Activated CD4-positive, alpha-beta memory T cell treated with anti-CD3 and anti-CD28 coated beads for 36 hours (primary cell): ENCODE measurements around the gene ARGLU1. TPM values are rescaled to one million over a fixed set of nuclear protein-coding genes. Genes with fewer than 3 reads are reported as not detected.

Experiments used
- CTCF ChIA-PET: fragments of 350-600 bp; sonication (Branson Sonifier 250); formaldehyde crosslinking; loops from one replicate; lab custom pipeline; 2021; ENCODE audit warnings: antibody characterized with exemption, inconsistent platforms; lab: Charles Lee
- POLR2A ChIA-PET: fragments of 350-600 bp; sonication (Branson Sonifier 250); formaldehyde crosslinking; loops from one replicate; lab custom pipeline; 2021; ENCODE audit warnings: antibody characterized with exemption; lab: Charles Lee
- DNase-seq: peaks from one replicate; pipeline ENCODE4 v3.0.0-alpha.2; 2020
- H3K27ac Mint-ChIP-seq: one replicate; pipeline ENCODE4 v1.8.0; 2021; ENCODE audit warnings: mixed read lengths
- H3K27me3 Mint-ChIP-seq: one replicate; pipeline ENCODE4 v1.8.0; 2021; ENCODE audit warnings: mixed read lengths
- H3K36me3 Mint-ChIP-seq: one replicate; pipeline ENCODE4 v1.8.0; 2021; ENCODE audit warnings: mixed read lengths
- H3K4me1 Mint-ChIP-seq: one replicate; pipeline ENCODE4 v1.8.0; 2021; ENCODE audit warnings: low read depth, mixed read lengths
- H3K4me3 Mint-ChIP-seq: one replicate; pipeline ENCODE4 v1.8.0; 2021; ENCODE audit warnings: mild to moderate bottlenecking, mixed read lengths
- H3K9me3 Mint-ChIP-seq: one replicate; pipeline ENCODE4 v1.8.0; 2021; ENCODE audit warnings: mixed read lengths
- intact Hi-C: fragments of 100-400 bp; cut with micrococcal nuclease; formaldehyde crosslinking; loops from one replicate; pipeline ENCODE4 v1.15.1; 2023
- total RNA-seq, 2 experiments: library from RNA; stranded (reverse); gene quantifications; one replicate each; pipeline ENCODE4 v1.2.3, GENCODE V29; 2021

Gene ARGLU1
- total RNA-seq, 2 experiments from 2014 or later: 81.0 to 87.1 TPM

DNA sequence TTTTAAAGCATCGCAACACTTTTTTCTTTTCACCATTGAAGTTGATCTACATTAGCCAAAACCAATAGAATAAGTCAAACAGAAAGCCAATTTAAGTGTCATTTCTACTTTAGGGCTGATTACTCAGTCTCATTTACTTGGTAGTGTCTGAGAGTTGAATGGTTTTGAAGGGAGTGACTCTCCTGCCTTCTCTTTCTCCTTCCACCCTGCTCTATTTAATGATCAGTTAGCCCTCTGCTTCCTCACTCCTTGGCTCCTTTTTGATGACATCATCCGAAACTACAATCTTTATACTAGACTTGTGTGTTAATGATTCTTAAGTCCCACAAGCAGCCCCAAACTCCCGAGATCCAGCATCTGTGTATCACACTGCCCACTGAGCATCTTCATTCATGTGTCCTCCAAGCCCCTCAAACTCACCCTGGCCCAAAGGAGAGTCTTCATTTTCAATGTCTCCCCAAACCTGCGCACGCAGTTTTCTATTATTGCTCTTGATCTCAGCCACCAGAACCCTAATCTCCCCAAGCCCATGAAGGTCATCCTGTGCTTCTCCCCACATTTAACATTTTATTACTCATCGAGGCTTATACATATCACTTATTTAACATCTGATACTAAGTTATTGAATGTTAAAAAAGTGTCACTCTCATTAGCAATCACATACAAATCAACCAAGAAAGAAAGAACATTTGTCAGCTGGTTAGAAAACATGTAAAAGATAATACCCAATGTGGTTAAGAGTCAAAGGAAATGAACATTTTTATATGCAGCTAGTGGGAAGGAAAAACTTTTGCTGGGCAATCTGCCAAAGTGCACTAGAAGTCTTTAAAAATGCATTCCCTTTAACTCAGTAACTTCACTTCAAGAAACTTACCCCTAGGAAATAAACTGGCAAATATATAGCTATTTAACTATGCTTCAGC lies 32.2 kb upstream of the ARGLU1 start:
- H3K36me3 Mint-ChIP-seq: no peaks in the 10 kb centered on the region
- DNase-seq: no peak
- intact Hi-C loops: no loop called here

DNA sequence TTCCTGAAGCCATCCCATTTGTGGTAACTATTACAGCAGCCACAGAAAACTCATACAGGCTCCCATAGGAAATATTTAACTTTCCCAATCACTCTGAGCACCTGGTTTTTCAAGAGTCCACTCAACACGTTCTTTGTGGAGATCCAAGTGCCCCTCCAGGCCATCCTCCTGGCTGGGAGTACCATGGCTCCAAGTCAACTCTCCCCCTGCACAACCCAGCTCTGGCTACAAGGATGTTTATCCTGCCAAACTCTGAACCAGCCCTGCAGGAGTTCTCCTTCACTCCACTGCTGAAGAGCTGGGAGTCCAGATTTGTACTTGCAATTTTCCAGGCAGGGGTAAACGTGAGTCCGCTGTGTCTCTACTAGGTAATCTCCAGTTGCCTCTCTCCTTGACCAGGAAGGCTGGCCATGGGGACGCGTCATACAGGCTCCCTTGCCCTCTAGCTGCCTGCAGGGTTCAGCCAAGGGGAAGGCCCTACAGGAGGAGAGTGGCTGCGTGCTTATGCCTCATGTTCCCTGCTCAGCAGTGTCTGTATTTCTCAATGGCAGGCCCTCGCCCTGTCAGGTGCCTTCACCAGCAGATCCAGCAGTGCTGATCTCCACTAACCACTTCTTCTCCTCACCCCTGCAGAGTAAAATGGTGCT lies 29.9 kb upstream of the ARGLU1 start:
- H3K4me1 Mint-ChIP-seq: peaks cover 11% of the 10 kb centered on the region
- ChIA-PET POLR2A (no interaction called here), CTCF (interaction anchor here (2.6 kb wide), 1 partner anchor 22 kb away, joined by 10 read pairs; no protein-coding TSS in a partner anchor)
- no peaks in the 10 kb centered on the region for H3K9me3 Mint-ChIP-seq
- H3K27me3 Mint-ChIP-seq: peaks cover 10% of the 10 kb centered on the region
- no peak for DNase-seq
- intact Hi-C loops: no loop called here
- no peak overlapping the region for H3K4me3 Mint-ChIP-seq
- no peaks in the 10 kb centered on the region for H3K36me3 Mint-ChIP-seq
- H3K27ac Mint-ChIP-seq: no peak overlapping the region

More for the DNA sequence above, 32.2 kb upstream of the ARGLU1 start:
- H3K4me3 Mint-ChIP-seq: no peak overlapping the region
- H3K27ac Mint-ChIP-seq: no peak overlapping the region
- ChIA-PET POLR2A (no interaction called here), CTCF (interaction anchor here (0.7 to 2.6 kb wide), 2 partner anchors 20 to 21 kb away, joined by 3 to 10 read pairs; no protein-coding TSS in a partner anchor)
- peaks cover 15% of the 10 kb centered on the region for H3K27me3 Mint-ChIP-seq
- H3K4me1 Mint-ChIP-seq: peaks cover 11% of the 10 kb centered on the region
- no peaks in the 10 kb centered on the region for H3K9me3 Mint-ChIP-seq

DNA sequence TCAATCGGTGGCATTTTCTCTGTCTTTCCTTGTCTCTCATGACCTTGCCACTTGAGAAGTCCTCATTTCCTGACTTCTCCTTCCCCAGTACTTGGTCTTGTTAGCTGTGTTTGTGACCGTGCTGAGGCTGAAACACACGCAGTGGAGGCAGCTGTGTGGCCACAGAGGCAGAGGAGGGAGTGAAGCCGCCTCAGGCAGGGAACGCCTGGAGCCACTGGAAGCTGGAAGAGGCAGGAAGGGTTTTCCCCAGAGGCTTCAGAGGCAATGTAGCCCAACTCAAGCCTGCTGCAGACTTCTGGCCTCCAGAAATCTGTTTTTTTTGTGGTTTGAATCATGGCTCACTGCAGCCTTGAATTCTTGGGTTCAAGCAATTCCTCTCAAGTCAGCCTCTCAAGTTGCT lies 29.2 kb upstream of the ARGLU1 start:
- Mint-ChIP-seq H3K27ac (no peak overlapping the region), H3K4me3 (no peak overlapping the region), H3K9me3 (no peaks in the 10 kb centered on the region), H3K4me1 (peaks cover 11% of the 10 kb centered on the region), H3K27me3 (peaks cover 11% of the 10 kb centered on the region), H3K36me3 (no peaks in the 10 kb centered on the region)
- DNase-seq: no peak
- CTCF ChIA-PET: interaction anchor here (2.6 kb wide), 1 partner anchor 23 kb away, joined by 10 read pairs; no protein-coding TSS in a partner anchor
- POLR2A ChIA-PET: no interaction called here
- intact Hi-C loops: no loop called here

DNA sequence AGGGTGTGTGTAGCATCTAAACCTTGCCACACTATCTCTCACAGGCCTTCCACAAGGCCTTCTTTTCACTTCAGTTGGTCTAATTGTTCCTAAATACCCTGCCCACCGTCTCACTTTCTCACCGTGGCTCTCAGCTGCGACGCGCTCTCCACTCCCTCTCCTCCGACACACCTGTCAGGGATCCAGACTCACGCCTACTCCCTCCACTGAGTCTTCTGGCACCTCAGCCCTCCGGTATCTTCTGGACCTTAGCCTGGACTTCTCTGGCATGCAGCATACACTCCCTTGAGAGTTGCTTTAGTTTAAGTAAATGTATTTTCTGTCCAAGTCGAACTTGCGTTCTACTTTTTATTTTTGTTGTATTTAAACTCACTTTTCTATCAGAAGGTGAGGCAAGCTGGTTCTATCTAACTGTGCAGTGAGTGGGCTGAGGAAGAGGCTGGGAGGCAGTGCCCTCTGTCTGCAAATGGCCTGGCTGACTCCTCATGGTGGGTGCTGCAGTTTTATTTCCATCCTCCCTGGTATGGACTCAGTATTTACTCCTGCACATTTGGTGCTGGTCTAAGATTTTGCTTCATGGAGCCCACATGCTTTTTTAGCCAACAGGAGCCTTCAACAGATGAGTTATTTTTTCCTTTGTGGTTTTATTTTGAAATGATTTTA lies 28.5 kb upstream of the ARGLU1 start:
- no peaks in the 10 kb centered on the region for H3K9me3 Mint-ChIP-seq
- CTCF ChIA-PET: interaction anchor here (1.6 kb wide), 1 partner anchor 23 kb away, joined by 7 read pairs; no protein-coding TSS in a partner anchor
- H3K4me1 Mint-ChIP-seq: peaks cover 11% of the 10 kb centered on the region
- no peaks in the 10 kb centered on the region for H3K36me3 Mint-ChIP-seq
- H3K27ac Mint-ChIP-seq: no peak overlapping the region
- intact Hi-C loops: no loop called here
- no peak for DNase-seq
- no peak overlapping the region for H3K4me3 Mint-ChIP-seq
- H3K27me3 Mint-ChIP-seq: peaks cover 11% of the 10 kb centered on the region
- POLR2A ChIA-PET: no interaction called here

DNA sequence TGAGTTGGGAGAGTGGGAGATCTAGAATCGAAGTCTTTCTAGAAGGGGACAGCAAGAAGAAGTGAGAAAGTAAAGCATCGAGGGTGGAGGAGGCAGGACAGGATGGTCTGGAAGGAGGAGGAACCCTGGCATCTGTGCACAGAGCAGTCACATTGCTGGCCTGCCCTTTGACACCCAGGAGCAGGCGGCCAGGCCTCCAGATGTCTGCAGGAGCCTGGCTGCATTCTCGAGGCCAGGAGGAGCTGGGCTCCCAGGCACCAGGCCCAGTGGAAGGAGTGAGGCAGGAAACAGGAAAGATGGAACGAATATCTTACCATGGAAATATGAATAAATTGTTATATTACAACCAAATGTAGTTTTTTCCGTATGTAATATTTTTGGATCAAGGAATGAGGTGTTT lies 27.7 kb upstream of the ARGLU1 start:
- no peaks in the 10 kb centered on the region for H3K9me3 Mint-ChIP-seq
- CTCF ChIA-PET: interaction anchor here (1.6 kb wide), 1 partner anchor 24 kb away, joined by 7 read pairs; no protein-coding TSS in a partner anchor
- no peaks in the 10 kb centered on the region for H3K36me3 Mint-ChIP-seq
- peaks cover 11% of the 10 kb centered on the region for H3K27me3 Mint-ChIP-seq
- DNase-seq: no peak
- peaks cover 8% of the 10 kb centered on the region for H3K4me1 Mint-ChIP-seq
- intact Hi-C loops: no loop called here
- H3K27ac Mint-ChIP-seq: no peak overlapping the region
- H3K4me3 Mint-ChIP-seq: no peak overlapping the region
- POLR2A ChIA-PET: no interaction called here

DNA sequence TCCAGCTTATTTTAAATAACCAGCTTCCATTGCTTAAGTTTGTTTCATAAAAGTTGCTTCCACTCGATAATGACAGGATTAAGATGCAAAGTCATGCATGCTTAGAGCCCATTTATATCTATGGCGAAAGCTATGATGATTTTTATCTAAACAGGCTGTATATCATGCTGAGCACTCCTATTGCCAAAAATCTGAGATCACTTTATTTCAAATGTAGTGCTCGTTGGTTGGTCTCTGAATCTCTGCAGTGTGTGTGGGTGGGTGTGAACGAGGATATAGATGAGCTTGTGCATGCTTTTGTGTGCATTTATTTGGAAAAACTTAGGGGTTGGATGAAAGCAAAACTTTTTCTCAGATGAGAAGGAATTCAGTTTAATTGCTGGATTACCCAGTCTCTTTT lies 27.0 kb upstream of the ARGLU1 start:
- Mint-ChIP-seq H3K27ac (no peak overlapping the region), H3K9me3 (no peaks in the 10 kb centered on the region), H3K27me3 (peaks cover 11% of the 10 kb centered on the region), H3K4me3 (no peak overlapping the region), H3K36me3 (no peaks in the 10 kb centered on the region), H3K4me1 (peaks cover 2% of the 10 kb centered on the region)
- no peak for DNase-seq
- ChIA-PET POLR2A (no interaction called here), CTCF (interaction anchor here (1.6 kb wide), 1 partner anchor 25 kb away, joined by 7 read pairs; no protein-coding TSS in a partner anchor)
- intact Hi-C loops: no loop called here

DNA sequence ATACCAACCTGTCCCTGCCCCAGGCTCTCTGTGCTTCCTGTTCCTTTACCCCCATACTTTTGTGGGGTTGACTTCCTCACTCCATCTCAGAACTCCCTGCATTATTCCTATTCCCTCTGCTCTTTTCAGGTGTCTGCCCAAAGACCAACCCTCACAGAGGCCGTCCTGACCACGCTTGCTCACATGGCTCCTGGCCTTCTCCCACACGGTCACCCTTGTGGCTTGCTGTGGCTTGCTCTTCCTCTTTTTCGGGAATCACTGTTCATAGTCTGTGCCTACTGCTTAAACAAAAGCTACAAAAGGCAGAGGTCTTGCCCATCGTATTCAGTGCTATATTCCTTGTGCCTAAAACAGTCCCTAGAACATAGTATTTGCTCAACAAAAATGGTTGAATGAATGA lies 25.2 kb upstream of the ARGLU1 start:
- H3K4me1 Mint-ChIP-seq: no peaks in the 10 kb centered on the region
- H3K27me3 Mint-ChIP-seq: peaks cover 9% of the 10 kb centered on the region
- no peak for DNase-seq
- intact Hi-C loops: no loop called here
- no peak overlapping the region for H3K4me3 Mint-ChIP-seq
- no peaks in the 10 kb centered on the region for H3K9me3 Mint-ChIP-seq
- POLR2A ChIA-PET: no interaction called here
- H3K27ac Mint-ChIP-seq: no peak overlapping the region
- CTCF ChIA-PET: no interaction called here
- no peaks in the 10 kb centered on the region for H3K36me3 Mint-ChIP-seq

DNA sequence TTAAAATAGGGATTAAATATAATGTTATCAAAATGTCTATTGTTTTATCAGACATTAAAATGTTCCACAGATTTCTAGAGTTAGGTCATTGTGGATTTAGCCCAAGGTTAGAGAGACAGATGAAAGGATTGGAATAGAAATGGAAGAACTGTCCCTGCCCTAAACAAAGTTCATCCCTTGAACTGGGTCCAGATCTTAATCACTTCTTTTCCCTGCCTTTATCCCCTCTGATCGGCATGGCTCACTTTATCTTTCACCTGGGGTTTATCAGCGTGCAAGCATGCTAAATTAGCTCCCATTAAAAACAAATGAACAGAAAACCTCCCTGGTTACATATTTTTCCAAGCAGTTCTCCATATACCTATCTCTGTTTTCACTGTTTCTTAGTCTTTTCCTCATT lies 23.4 kb upstream of the ARGLU1 start:
- H3K36me3 Mint-ChIP-seq: peaks cover 4% of the 10 kb centered on the region
- ChIA-PET CTCF (no interaction called here), POLR2A (no interaction called here)
- peaks cover 7% of the 10 kb centered on the region for H3K27me3 Mint-ChIP-seq
- H3K9me3 Mint-ChIP-seq: peaks cover 9% of the 10 kb centered on the region
- no peak for DNase-seq
- no peaks in the 10 kb centered on the region for H3K4me1 Mint-ChIP-seq
- H3K27ac Mint-ChIP-seq: no peak overlapping the region
- H3K4me3 Mint-ChIP-seq: no peak overlapping the region
- intact Hi-C loops: no loop called here

DNA sequence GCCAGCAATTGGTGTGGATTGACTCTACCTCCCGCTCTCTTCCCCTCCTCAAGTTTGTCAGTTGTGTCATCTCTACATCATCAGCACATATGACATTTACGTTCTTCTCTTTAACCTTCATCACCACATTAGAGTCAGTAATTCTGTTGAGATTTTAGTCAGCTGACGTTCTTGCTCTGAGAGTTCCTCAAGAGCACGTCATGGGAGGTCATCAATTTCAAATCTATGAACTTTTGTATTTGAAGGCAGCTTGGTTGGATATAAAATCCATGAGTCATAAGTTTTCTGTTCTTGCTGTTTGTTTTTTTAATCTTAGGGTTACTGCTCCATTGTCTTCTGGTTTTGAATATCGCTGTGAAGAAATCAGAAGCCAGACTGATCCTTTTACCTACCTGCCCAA lies 21.8 kb upstream of the ARGLU1 start:
- H3K27ac Mint-ChIP-seq: no peak overlapping the region
- no peaks in the 10 kb centered on the region for H3K4me1 Mint-ChIP-seq
- ChIA-PET POLR2A (no interaction called here), CTCF (no interaction called here)
- H3K36me3 Mint-ChIP-seq: peaks cover 8% of the 10 kb centered on the region
- H3K4me3 Mint-ChIP-seq: no peak overlapping the region
- intact Hi-C loops: no loop called here
- no peak for DNase-seq
- peaks cover 25% of the 10 kb centered on the region for H3K9me3 Mint-ChIP-seq
- H3K27me3 Mint-ChIP-seq: peaks cover 7% of the 10 kb centered on the region

DNA sequence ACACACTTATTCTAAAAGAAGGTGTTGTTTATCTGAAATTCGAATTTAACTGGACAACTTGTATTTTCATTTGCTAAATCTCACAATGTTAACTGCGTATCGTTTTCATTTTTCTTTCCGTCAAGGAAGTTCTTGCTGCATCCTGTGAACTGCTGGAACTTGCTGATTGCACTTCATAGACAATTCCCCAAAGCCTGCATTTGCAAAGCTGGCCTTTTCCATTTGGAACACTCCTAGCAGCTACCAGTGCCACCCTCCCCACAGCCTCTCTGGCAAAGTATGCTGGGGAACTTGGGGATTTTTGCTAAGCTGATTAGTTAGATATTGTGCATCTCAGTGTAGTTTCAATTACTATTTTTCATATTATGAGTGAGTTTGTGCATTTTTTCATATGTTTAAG lies 20.4 kb upstream of the ARGLU1 start:
- CTCF ChIA-PET: no interaction called here
- no peaks in the 10 kb centered on the region for H3K4me1 Mint-ChIP-seq
- intact Hi-C loops: no loop called here

DNA sequence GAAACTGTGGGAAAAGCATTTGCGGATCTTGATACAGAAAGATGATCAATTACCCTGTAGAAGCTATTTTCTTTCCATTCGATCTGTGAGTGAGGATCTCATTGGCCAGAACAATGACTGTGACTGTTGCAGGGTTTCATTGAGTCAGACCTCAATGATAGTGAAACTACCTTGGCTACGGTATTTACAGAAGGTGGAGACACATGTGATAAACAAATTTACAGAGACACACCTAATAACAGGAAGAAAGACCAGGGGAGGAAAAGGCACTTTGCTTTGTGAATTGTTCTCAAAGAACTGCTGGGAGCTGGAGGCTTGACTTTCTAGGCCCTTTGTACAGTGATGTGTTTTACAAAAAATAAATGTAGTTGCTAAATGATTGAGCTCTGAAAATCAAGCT lies 19.9 kb upstream of the ARGLU1 start:
- H3K36me3 Mint-ChIP-seq: peaks cover 8% of the 10 kb centered on the region
- CTCF ChIA-PET: no interaction called here
- H3K27me3 Mint-ChIP-seq: peaks cover 3% of the 10 kb centered on the region
- peaks cover 28% of the 10 kb centered on the region for H3K9me3 Mint-ChIP-seq
- no peak for DNase-seq
- H3K4me3 Mint-ChIP-seq: no peak overlapping the region
- H3K4me1 Mint-ChIP-seq: no peaks in the 10 kb centered on the region
- H3K27ac Mint-ChIP-seq: no peak overlapping the region
- POLR2A ChIA-PET: no interaction called here
- intact Hi-C loops: no loop called here

More for the DNA sequence above, 20.4 kb upstream of the ARGLU1 start:
- POLR2A ChIA-PET: no interaction called here
- peaks cover 8% of the 10 kb centered on the region for H3K36me3 Mint-ChIP-seq
- H3K4me3 Mint-ChIP-seq: no peak overlapping the region
- peaks cover 7% of the 10 kb centered on the region for H3K27me3 Mint-ChIP-seq
- peaks cover 28% of the 10 kb centered on the region for H3K9me3 Mint-ChIP-seq
- no peak overlapping the region for H3K27ac Mint-ChIP-seq
- DNase-seq: no peak

DNA sequence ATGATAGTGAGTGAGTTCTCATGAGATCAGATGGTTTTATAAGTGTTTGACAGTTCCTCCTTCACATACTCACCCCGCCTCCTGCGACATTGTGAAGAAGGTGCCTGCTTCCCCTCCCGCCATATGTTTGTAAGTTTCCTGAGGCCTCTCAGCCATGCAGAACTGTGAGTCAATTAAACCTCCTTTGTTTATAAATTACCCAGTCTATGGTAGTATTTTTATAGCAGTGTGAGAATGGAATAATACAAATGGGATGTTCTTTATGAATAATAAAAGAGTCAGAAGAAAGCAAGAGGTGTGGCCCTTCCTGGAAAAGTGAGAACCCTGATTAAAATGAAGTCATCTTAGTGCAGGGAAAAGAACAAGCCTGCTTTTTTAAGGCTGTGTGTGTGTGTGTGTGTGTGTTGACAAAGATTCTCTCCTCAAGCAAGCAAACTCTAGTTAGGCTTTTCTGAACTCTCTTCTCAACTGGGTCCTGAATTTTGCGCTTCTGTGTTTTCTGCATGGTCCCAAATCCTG lies 18.8 kb upstream of the ARGLU1 start:
- DNase-seq: no peak
- intact Hi-C loops: no loop called here

More for the DNA sequence above, 18.8 kb upstream of the ARGLU1 start:
- H3K36me3 Mint-ChIP-seq: peaks cover 8% of the 10 kb centered on the region
- H3K27me3 Mint-ChIP-seq: no peaks in the 10 kb centered on the region
- no peak overlapping the region for H3K4me3 Mint-ChIP-seq
- no peaks in the 10 kb centered on the region for H3K4me1 Mint-ChIP-seq
- POLR2A ChIA-PET: no interaction called here
- CTCF ChIA-PET: no interaction called here
- peaks cover 28% of the 10 kb centered on the region for H3K9me3 Mint-ChIP-seq
- no peak overlapping the region for H3K27ac Mint-ChIP-seq
